ENCODE measurements around the gene GALNTL6.
"Not testable (repeated sequence)": the region's sequence is repeated elsewhere in the genome, so short reads cannot be mapped to it uniquely, and the experiment has no call there.

GALNTL6 gene

GRCh38 chr4:172974586-172974985, 1161.4 kb downstream of the GALNTL6 start:
- Mint-ChIP-seq H3K36me3 (ENCODE audit: low read depth) (peaks cover 5% of the 10 kb centered on the region), H3K27ac (no peak overlapping the region), H3K4me1 (no peaks in the 10 kb centered on the region), H3K27me3 (ENCODE audit: low read depth, poor library complexity) (no peaks in the 10 kb centered on the region), H3K4me3 (no peak overlapping the region), H3K9me3 (peaks cover 20% of the 10 kb centered on the region)
- DNase-seq: no peak
- no peak for TF ChIP-seq CTCF (IDR thresholded peaks at IDR 0.05)

GRCh38 chr4:172975651-172976229, 1162.5 kb downstream of the GALNTL6 start:
- H3K4me3 Mint-ChIP-seq: no peak overlapping the region
- no peak for DNase-seq
- H3K4me1 Mint-ChIP-seq: no peaks in the 10 kb centered on the region
- H3K9me3 Mint-ChIP-seq: peaks cover 9% of the 10 kb centered on the region
- H3K36me3 Mint-ChIP-seq (ENCODE audit: low read depth): no peaks in the 10 kb centered on the region
- no peak overlapping the region for H3K27ac Mint-ChIP-seq
- no peak for TF ChIP-seq CTCF (IDR thresholded peaks at IDR 0.05)
- H3K27me3 Mint-ChIP-seq (ENCODE audit: low read depth, poor library complexity): no peaks in the 10 kb centered on the region

GRCh38 chr4:172977491-172978041, 1164.4 kb downstream of the GALNTL6 start:
- not testable (repeated sequence) for H3K27ac Mint-ChIP-seq; H3K4me3 Mint-ChIP-seq; H3K4me1 Mint-ChIP-seq; H3K27me3 Mint-ChIP-seq (ENCODE audit: low read depth, poor library complexity); DNase-seq; H3K36me3 Mint-ChIP-seq (ENCODE audit: low read depth); H3K9me3 Mint-ChIP-seq

- Mint-ChIP-seq H3K4me1 (no peaks in the 10 kb centered on the region), H3K36me3 (ENCODE audit: low read depth) (no peaks in the 10 kb centered on the region), H3K9me3 (peaks cover 10% of the 10 kb centered on the region), H3K27me3 (ENCODE audit: low read depth, poor library complexity) (no peaks in the 10 kb centered on the region), H3K4me3 (no peak overlapping the region), H3K27ac (no peak overlapping the region)
- TF ChIP-seq CTCF (IDR thresholded peaks at IDR 0.05): no peak
- DNase-seq: no peak
Measured at GRCh38 chr4:172978848-172979247, 1165.6 kb downstream of the GALNTL6 start.

GRCh38 chr4:172979332-172979731, 1166.1 kb downstream of the GALNTL6 start:
- no peaks in the 10 kb centered on the region for H3K27me3 Mint-ChIP-seq (ENCODE audit: low read depth, poor library complexity)
- TF ChIP-seq CTCF (IDR thresholded peaks at IDR 0.05): no peak
- H3K27ac Mint-ChIP-seq: no peak overlapping the region
- no peaks in the 10 kb centered on the region for H3K36me3 Mint-ChIP-seq (ENCODE audit: low read depth)
- peaks cover 13% of the 10 kb centered on the region for H3K9me3 Mint-ChIP-seq
- no peak for DNase-seq
- no peak overlapping the region for H3K4me3 Mint-ChIP-seq
- H3K4me1 Mint-ChIP-seq: peaks cover 5% of the 10 kb centered on the region

- no peak for DNase-seq
- Mint-ChIP-seq H3K4me3 (no peak overlapping the region), H3K9me3 (peaks cover 13% of the 10 kb centered on the region), H3K36me3 (ENCODE audit: low read depth) (no peaks in the 10 kb centered on the region), H3K4me1 (peaks cover 6% of the 10 kb centered on the region), H3K27me3 (ENCODE audit: low read depth, poor library complexity) (no peaks in the 10 kb centered on the region), H3K27ac (no peak overlapping the region)
- TF ChIP-seq CTCF (IDR thresholded peaks at IDR 0.05): no peak
Measured at GRCh38 chr4:172980219-172980618, 1167.0 kb downstream of the GALNTL6 start.
